SK-N-SH treated with all-trans-retinoic acid at 6 μM for 48 hours (cell line): ENCODE results near the gene LRBA.

Experiments used
- POU6F1 ChIP-seq: fragments of 250-450 bp; sonication (Bioruptor Pico); IDR thresholded peaks from 2 replicates; pipeline ENCODE4 v1.8.0; 2021; ENCODE audit warnings: low read depth, mild to moderate bottlenecking, moderate library complexity, borderline replicate concordance
- ZNF8 ChIP-seq: fragments of 450-650 bp; formaldehyde crosslinking; IDR thresholded peaks from 2 replicates; pipeline ENCODE4 v1.5.0; 2020; ENCODE audit warnings: mild to moderate bottlenecking, moderate library complexity

- TF ChIP-seq POU6F1 (CRISPR knock-in tag) = no peak
- TF ChIP-seq ZNF8 (CRISPR knock-in tag) = no peak
Observed at GRCh38 chr4:150231107-150231770, 783.8 kb downstream of the LRBA start.
